ENCODE data around the gene FAM167B.
A peak's percentile ranks its signal among the peaks of the same experiment; 100 is the strongest.

The FAM167B gene

GRCh38 chr1:32201011-32201855 is 45.8 kb upstream of the FAM167B start:
- TF ChIP-seq CTCF (IDR thresholded peaks at IDR 0.05; ENCODE audit: low read depth, low read length, missing control alignments) = no peak
- H3K4me3 ChIP-seq (ENCODE audit: low read depth, low read length) = peak overlapping the region; percentile 65
- peak; percentile 61 for DNase-seq (ENCODE audit: low read depth)

- DNase-seq (ENCODE audit: low read depth) = no peak
- TF ChIP-seq CTCF (IDR thresholded peaks at IDR 0.05; ENCODE audit: low read depth, low read length, missing control alignments) = no peak
- peak overlapping the region; percentile 78 for H3K4me3 ChIP-seq (ENCODE audit: low read depth, low read length)
Measured at GRCh38 chr1:32204943-32205361, 42.1 kb upstream of the FAM167B start.

GRCh38 chr1:32205401-32206370 is 41.3 kb upstream of the FAM167B start, which contains the start of gene IQCC:
IQCC (plus strand) TSS chr1:32205671; CDS start chr1:32205682, 11 bp downstream.
- no peak for TF ChIP-seq CTCF (IDR thresholded peaks at IDR 0.05; ENCODE audit: low read depth, low read length, missing control alignments)

GRCh38 chr1:32208469-32208868 is 38.6 kb upstream of the FAM167B start:
- no peak for TF ChIP-seq CTCF (IDR thresholded peaks at IDR 0.05; ENCODE audit: low read depth, low read length, missing control alignments)

More at GRCh38 chr1:32205401-32206370, 41.3 kb upstream of the FAM167B start, which contains the start of gene IQCC:
- DNase-seq (ENCODE audit: low read depth) = peak; percentile 39
- H3K4me3 ChIP-seq (ENCODE audit: low read depth, low read length) = peak within 1 kb of the TSS; percentile 78

GRCh38 chr1:32208891-32209328 is 38.1 kb upstream of the FAM167B start, which contains the start of gene DCDC2B:
DCDC2B (plus strand) TSS chr1:32209089; CDS start chr1:32209094, 5 bp downstream.
- H3K4me3 ChIP-seq (ENCODE audit: low read depth, low read length) = no peak within 1 kb of the TSS
- no peak for DNase-seq (ENCODE audit: low read depth)
- no peak for TF ChIP-seq CTCF (IDR thresholded peaks at IDR 0.05; ENCODE audit: low read depth, low read length, missing control alignments)

More at GRCh38 chr1:32208469-32208868, 38.6 kb upstream of the FAM167B start:
- no peak for DNase-seq (ENCODE audit: low read depth)
- H3K4me3 ChIP-seq (ENCODE audit: low read depth, low read length) = no peak overlapping the region

- peak; percentile 92 for TF ChIP-seq CTCF (IDR thresholded peaks at IDR 0.05; ENCODE audit: low read depth, low read length, missing control alignments)
- no peak for DNase-seq (ENCODE audit: low read depth)
- no peak overlapping the region for H3K4me3 ChIP-seq (ENCODE audit: low read depth, low read length)
Measured at GRCh38 chr1:32215629-32216480, 31.2 kb upstream of the FAM167B start.
